ENCODE measurements around the gene LRFN4. TPM values are rescaled to one million over a fixed set of nuclear protein-coding genes. Genes with fewer than 3 reads are reported as not detected.
A peak's percentile ranks its signal among the peaks of the same experiment; 100 is the strongest.

The LRFN4 gene
- total RNA-seq, 8 experiments from 2014 or later: 7.7 to 45.9 (median 34.0) TPM

GRCh38 chr11:66882561-66883015 is 25.7 kb downstream of the LRFN4 start:
- Histone ChIP-seq H3K4me1 (replicated peaks in 1 of 2) (peaks cover 54 to 56% of the 10 kb centered on the region in 2 donors), H3K27ac (peak overlapping the region in 1 of 2 donors; percentile 71), H3K4me3 (no peak overlapping the region)
- in situ Hi-C loops (cut with MboI; ENCODE audit: low pct_unique_long_range_greater_than_20kb in 2 of 9, low sequenced_read_pairs in 9 of 9, unreplicated experiment in 9 of 9): no loop called here
- WGBS, 10 experiments: 71 to 100% (median 85%) methylated on average over 1 to 4 of the region's 14 CpGs; no CpG with 5 or more reads in 6 of the 10 experiments
- ATAC-seq (replicated peaks in 6 of 8): peak in 5 of 8 experiments; percentile 18 to 52 (median 41)

GRCh38 chr11:66883016-66883965 is 26.4 kb downstream of the LRFN4 start:
- Histone ChIP-seq H3K4me1 (replicated peaks in 1 of 2) (peaks cover 51 to 53% of the 10 kb centered on the region in 2 donors), H3K27ac (peak overlapping the region in 1 of 2 donors; percentile 71), H3K4me3 (no peak overlapping the region)
- 20 to 100% (median 54%) methylated on average over 1 to 11 of the region's 29 CpGs; no CpG with 5 or more reads in 3 of the 10 experiments for WGBS, 10 experiments
- in situ Hi-C loops (cut with MboI; ENCODE audit: low pct_unique_long_range_greater_than_20kb in 2 of 9, low sequenced_read_pairs in 9 of 9, unreplicated experiment in 9 of 9): no loop called here
- peak; percentile 30 to 93 (median 76) for ATAC-seq (replicated peaks in 6 of 8)

GRCh38 chr11:66884443-66884842 is 27.6 kb downstream of the LRFN4 start:
- 88 to 100% (median 100%) methylated on average over 1 to 2 of the region's 4 CpGs; no CpG with 5 or more reads in 6 of the 10 experiments for WGBS, 10 experiments
- ATAC-seq (replicated peaks in 6 of 8): no peak
- in situ Hi-C loops (cut with MboI; ENCODE audit: low pct_unique_long_range_greater_than_20kb in 2 of 9, low sequenced_read_pairs in 9 of 9, unreplicated experiment in 9 of 9): no loop called here
- no peak overlapping the region for H3K4me3 ChIP-seq
- peaks cover 39 to 41% of the 10 kb centered on the region in 2 donors for H3K4me1 ChIP-seq (replicated peaks in 1 of 2)
- H3K27ac ChIP-seq: no peak overlapping the region

- Histone ChIP-seq H3K27ac (no peak overlapping the region), H3K4me1 (replicated peaks in 1 of 2) (peaks cover 32 to 34% of the 10 kb centered on the region in 2 donors), H3K4me3 (no peak overlapping the region)
- WGBS, 10 experiments: 50 to 100% (median 83%) methylated on average over 1 to 4 of the region's 4 CpGs; no CpG with 5 or more reads in 4 of the 10 experiments
- no peak for ATAC-seq (replicated peaks in 6 of 8)
- in situ Hi-C loops (cut with MboI; ENCODE audit: low pct_unique_long_range_greater_than_20kb in 2 of 9, low sequenced_read_pairs in 9 of 9, unreplicated experiment in 9 of 9): no loop called here
Measured at GRCh38 chr11:66885469-66885868, 28.6 kb downstream of the LRFN4 start.

GRCh38 chr11:66885950-66886440 is 29.1 kb downstream of the LRFN4 start:
- in situ Hi-C loops (cut with MboI; ENCODE audit: low pct_unique_long_range_greater_than_20kb in 2 of 9, low sequenced_read_pairs in 9 of 9, unreplicated experiment in 9 of 9): no loop called here
- WGBS, 10 experiments: 20 to 74% (median 56%) methylated on average over 1 to 3 of the region's 11 CpGs; no CpG with 5 or more reads in 6 of the 10 experiments
- Histone ChIP-seq H3K4me3 (no peak overlapping the region), H3K4me1 (replicated peaks in 1 of 2) (peaks cover 28 to 31% of the 10 kb centered on the region in 2 donors), H3K27ac (no peak overlapping the region)
- ATAC-seq (replicated peaks in 6 of 8): peak in 7 of 8 experiments; percentile 15 to 82 (median 53)

GRCh38 chr11:66886671-66887221 is 29.9 kb downstream of the LRFN4 start:
- in situ Hi-C loops (cut with MboI; ENCODE audit: low pct_unique_long_range_greater_than_20kb in 2 of 9, low sequenced_read_pairs in 9 of 9, unreplicated experiment in 9 of 9): no loop called here
- no peak for ATAC-seq (replicated peaks in 6 of 8)
- no peak overlapping the region for H3K4me3 ChIP-seq
- 37 to 100% (median 100%) methylated on average over 1 to 3 of the region's 15 CpGs; no CpG with 5 or more reads in 1 of the 10 experiments for WGBS, 10 experiments
- no peak overlapping the region for H3K27ac ChIP-seq
- peaks cover 21 to 26% of the 10 kb centered on the region in 2 donors for H3K4me1 ChIP-seq (replicated peaks in 1 of 2)

- in situ Hi-C loops (cut with MboI; ENCODE audit: low pct_unique_long_range_greater_than_20kb in 2 of 9, low sequenced_read_pairs in 9 of 9, unreplicated experiment in 9 of 9): no loop called here
- WGBS, 10 experiments: 56 to 92% (median 81%) methylated on average over 2 to 11 of the region's 11 CpGs; no CpG with 5 or more reads in 2 of the 10 experiments
- Histone ChIP-seq H3K4me1 (replicated peaks in 1 of 2) (peaks cover 13 to 18% of the 10 kb centered on the region in 2 donors), H3K27ac (no peak overlapping the region), H3K4me3 (no peak overlapping the region)
- ATAC-seq (replicated peaks in 6 of 8): no peak
Measured at GRCh38 chr11:66887526-66887925, 30.7 kb downstream of the LRFN4 start.

GRCh38 chr11:66888282-66888681 is 31.4 kb downstream of the LRFN4 start:
- WGBS, 10 experiments: 85 to 100% (median 90%) methylated on average over 1 to 7 of the region's 10 CpGs; no CpG with 5 or more reads in 3 of the 10 experiments
- in situ Hi-C loops (cut with MboI; ENCODE audit: low pct_unique_long_range_greater_than_20kb in 2 of 9, low sequenced_read_pairs in 9 of 9, unreplicated experiment in 9 of 9): no loop called here
- Histone ChIP-seq H3K4me3 (no peak overlapping the region), H3K27ac (no peak overlapping the region), H3K4me1 (replicated peaks in 1 of 2) (peaks cover 7 to 11% of the 10 kb centered on the region in 2 donors)
- no peak for ATAC-seq (replicated peaks in 6 of 8)

- ATAC-seq (replicated peaks in 6 of 8): peak in 1 of 8 experiments; percentile 2
- in situ Hi-C loops (cut with MboI; ENCODE audit: low pct_unique_long_range_greater_than_20kb in 2 of 9, low sequenced_read_pairs in 9 of 9, unreplicated experiment in 9 of 9): no loop called here
- Histone ChIP-seq H3K4me3 (no peak overlapping the region), H3K4me1 (replicated peaks in 1 of 2) (peaks cover 4 to 9% of the 10 kb centered on the region in 2 donors), H3K27ac (no peak overlapping the region)
- WGBS, 10 experiments: 33 to 100% (median 67%) methylated on average over 1 to 7 of the region's 8 CpGs
Measured at GRCh38 chr11:66889960-66890359, 33.1 kb downstream of the LRFN4 start.

GRCh38 chr11:66891851-66892660 is 35.2 kb downstream of the LRFN4 start:
- peaks cover 0 to 4% of the 10 kb centered on the region in 2 donors for H3K4me1 ChIP-seq (replicated peaks in 1 of 2)
- no peak overlapping the region for H3K27ac ChIP-seq
- WGBS, 10 experiments: 17 to 100% (median 80%) methylated on average over 2 to 14 of the region's 14 CpGs; no CpG with 5 or more reads in 3 of the 10 experiments
- in situ Hi-C loops (cut with MboI; ENCODE audit: low pct_unique_long_range_greater_than_20kb in 2 of 9, low sequenced_read_pairs in 9 of 9, unreplicated experiment in 9 of 9): no loop called here
- ATAC-seq (replicated peaks in 6 of 8): peak; percentile 47 to 100 (median 76)
- H3K4me3 ChIP-seq: no peak overlapping the region

GRCh38 chr11:66892911-66893310 is 36.0 kb downstream of the LRFN4 start:
- WGBS, 10 experiments: 17 to 100% (median 40%) methylated on average over 1 to 2 of the region's 6 CpGs; no CpG with 5 or more reads in 7 of the 10 experiments
- in situ Hi-C loops (cut with MboI; ENCODE audit: low pct_unique_long_range_greater_than_20kb in 2 of 9, low sequenced_read_pairs in 9 of 9, unreplicated experiment in 9 of 9): no loop called here
- peak in 3 of 8 experiments; percentile 28 to 47 (median 46) for ATAC-seq (replicated peaks in 6 of 8)
- Histone ChIP-seq H3K4me3 (no peak overlapping the region), H3K4me1 (replicated peaks in 1 of 2) (peaks cover 0 to 4% of the 10 kb centered on the region in 2 donors), H3K27ac (no peak overlapping the region)

- 20 to 80% (median 45%) methylated on average over 1 of the region's 2 CpGs; no CpG with 5 or more reads in 6 of the 10 experiments for WGBS, 10 experiments
- Histone ChIP-seq H3K4me1 (replicated peaks in 1 of 2) (peaks cover 0 to 4% of the 10 kb centered on the region in 2 donors), H3K27ac (no peak overlapping the region), H3K4me3 (no peak overlapping the region)
- ATAC-seq (replicated peaks in 6 of 8): no peak
- in situ Hi-C loops (cut with MboI; ENCODE audit: low pct_unique_long_range_greater_than_20kb in 2 of 9, low sequenced_read_pairs in 9 of 9, unreplicated experiment in 9 of 9): no loop called here
Measured at GRCh38 chr11:66894141-66894540, 37.3 kb downstream of the LRFN4 start.
